Hepatocyte (in vitro differentiated cells): ENCODE measurements around the gene WDR86. TPM values are rescaled to one million over a fixed set of nuclear protein-coding genes. Genes with fewer than 3 reads are reported as not detected.
A peak's percentile ranks its signal among the peaks of the same experiment; 100 is the strongest.

Experiments used
- DNase-seq: peaks from one replicate; pipeline ENCODE4 v3.0.0-alpha.2; 2016; ENCODE audit warnings: low spot score
- H2AFZ ChIP-seq: fragments of 200-600 bp; sonication (generic); 2 replicates; pipeline ENCODE4 v1.6.0; 2016; ENCODE audit warnings: antibody characterized with exemption, mild to moderate bottlenecking
- H3K27ac ChIP-seq: fragments of 200-600 bp; sonication (generic); 2 replicates; pipeline ENCODE4 v1.5.1; 2016; ENCODE audit warnings: mild to moderate bottlenecking
- H3K27me3 ChIP-seq: fragments of 200-600 bp; sonication (generic); 2 replicates; pipeline ENCODE4 v1.6.1; 2016
- H3K36me3 ChIP-seq: fragments of 200-600 bp; sonication (generic); replicated peaks from 2 replicates; pipeline ENCODE4 v1.5.1; 2016; ENCODE audit warnings: low read depth; ENCODE audit not compliant: insufficient read depth
- H3K4me1 ChIP-seq: fragments of 200-600 bp; sonication (generic); 2 replicates; pipeline ENCODE4 v1.5.1; 2016; ENCODE audit warnings: mild to moderate bottlenecking, moderate library complexity; ENCODE audit not compliant: insufficient read depth
- H3K4me2 ChIP-seq: fragments of 200-600 bp; sonication (generic); 2 replicates; pipeline ENCODE4 v1.6.0; 2016
- H3K4me3 ChIP-seq: fragments of 200-600 bp; sonication (generic); 2 replicates; pipeline ENCODE4 v1.5.1; 2016; ENCODE audit warnings: mild to moderate bottlenecking
- H3K79me2 ChIP-seq: fragments of 200-600 bp; sonication (generic); 2 replicates; pipeline ENCODE4 v1.6.0; 2017; ENCODE audit warnings: mild to moderate bottlenecking
- H3K9me2 ChIP-seq: fragments of 200-600 bp; sonication (generic); replicated peaks from 2 replicates; pipeline ENCODE4 v1.6.0; 2017; ENCODE audit warnings: mild to moderate bottlenecking; ENCODE audit not compliant: insufficient read depth
- H3K9me3 ChIP-seq: fragments of 200-600 bp; sonication (generic); 2 replicates; pipeline ENCODE4 v1.5.1; 2016; ENCODE audit warnings: low read depth, mild to moderate bottlenecking
- H4K20me1 ChIP-seq: fragments of 200-600 bp; sonication (generic); 2 replicates; pipeline ENCODE4 v1.6.0; 2016; ENCODE audit warnings: mild to moderate bottlenecking; ENCODE audit not compliant: insufficient read depth, poor library complexity, severe bottlenecking
- CTCF ChIP-seq: fragments of 200-600 bp; sonication (generic); IDR thresholded peaks from 2 replicates; pipeline ENCODE4 v1.5.1; 2016; ENCODE audit warnings: antibody characterized with exemption, mild to moderate bottlenecking; ENCODE audit not compliant: poor library complexity
- EZH2 ChIP-seq: fragments of 200-600 bp; sonication (generic); IDR thresholded peaks from 2 replicates; pipeline ENCODE4 v1.6.1; 2016; ENCODE audit warnings: antibody characterized with exemption, mild to moderate bottlenecking, borderline replicate concordance
- EZH2phosphoT487 ChIP-seq: fragments of 200-600 bp; sonication (generic); IDR thresholded peaks from one replicate; pipeline ENCODE4 v1.6.1; 2018; ENCODE audit warnings: antibody characterized with exemption, mild to moderate bottlenecking, low read depth, moderate library complexity; ENCODE audit not compliant: unreplicated experiment, severe bottlenecking
- WGBS: methylation state at CpG from one replicate; pipeline ENCODE4 v1.1.6; 2016; ENCODE audit warnings: low lambda C conversion rate; ENCODE audit errors: missing lambda C conversion rate; 5-methylcytosine and 5-hydroxymethylcytosine counted together
- polyA plus RNA-seq: library from polyadenylated mRNA; unstranded; fragments of >200 nt; fragmentation: Nextera tagmentation; extraction: Ambion mirVana; gene quantifications from 2 replicates; pipeline ENCODE4 v1.2.1, GENCODE V29; 2016
- total RNA-seq: library from RNA; depleted of rRNA; stranded (reverse); fragments of >200 nt; gene quantifications from 2 replicates; pipeline ENCODE4 v1.2.3, GENCODE V29; 2014

The WDR86 gene
- total and polyA plus RNA-seq, 2 experiments from 2014 or later, result 10.6 to 12.4 TPM

GRCh38 chr7:151429237-151429559 lies 19.4 kb upstream of the WDR86 start:
- Histone ChIP-seq H3K4me1 (peaks cover 23% of the 10 kb centered on the region), H3K9me2 (no peaks in the 10 kb centered on the region), H2AFZ (no peak overlapping the region), H3K4me3 (no peak overlapping the region), H3K79me2 (no peaks in the 10 kb centered on the region), H3K27ac (peak overlapping the region; percentile 71), H3K4me2 (no peak overlapping the region), H3K9me3 (no peaks in the 10 kb centered on the region), H4K20me1 (no peaks in the 10 kb centered on the region), H3K27me3 (no peaks in the 10 kb centered on the region), H3K36me3 (no peaks in the 10 kb centered on the region)
- WGBS, result 92% methylated on average over 5 of the region's 5 CpGs
- TF ChIP-seq EZH2phosphoT487 (no peak), EZH2 (no peak), CTCF (no peak)
- no peak for DNase-seq

GRCh38 chr7:151428378-151429236 lies 18.8 kb upstream of the WDR86 start:
- no peaks in the 10 kb centered on the region for H3K36me3 ChIP-seq
- DNase-seq, result peak; percentile 49
- H3K4me3 ChIP-seq, result no peak overlapping the region
- H3K27me3 ChIP-seq, result no peaks in the 10 kb centered on the region
- no peak overlapping the region for H2AFZ ChIP-seq
- no peaks in the 10 kb centered on the region for H3K9me2 ChIP-seq
- peaks cover 23% of the 10 kb centered on the region for H3K4me1 ChIP-seq
- H4K20me1 ChIP-seq, result no peaks in the 10 kb centered on the region
- no peak for TF ChIP-seq EZH2phosphoT487
- no peak for TF ChIP-seq CTCF
- no peak for TF ChIP-seq EZH2
- no peaks in the 10 kb centered on the region for H3K9me3 ChIP-seq
- 35% methylated on average over 13 of the region's 13 CpGs for WGBS
- no peaks in the 10 kb centered on the region for H3K79me2 ChIP-seq
- peak overlapping the region; percentile 38 for H3K4me2 ChIP-seq
- H3K27ac ChIP-seq, result peak overlapping the region; percentile 71

GRCh38 chr7:151427705-151428377 lies 18.0 kb upstream of the WDR86 start:
- Histone ChIP-seq H3K27ac (peak overlapping the region; percentile 71), H3K79me2 (no peaks in the 10 kb centered on the region), H4K20me1 (no peaks in the 10 kb centered on the region), H3K4me1 (peaks cover 23% of the 10 kb centered on the region), H3K4me3 (no peak overlapping the region), H3K36me3 (no peaks in the 10 kb centered on the region), H3K9me3 (no peaks in the 10 kb centered on the region), H3K9me2 (no peaks in the 10 kb centered on the region), H3K27me3 (no peaks in the 10 kb centered on the region), H2AFZ (no peak overlapping the region), H3K4me2 (peak overlapping the region; percentile 38)
- TF ChIP-seq EZH2phosphoT487 (no peak), EZH2 (no peak), CTCF (no peak)
- 76% methylated on average over 10 of the region's 10 CpGs for WGBS
- DNase-seq, result no peak
